Kidney epithelial cell (primary cell): ENCODE data around the gene AGBL1. TPM values are rescaled to one million over a fixed set of nuclear protein-coding genes. Genes with fewer than 3 reads are reported as not detected.

Experiments
- DNase-seq: peaks from one replicate; pipeline ENCODE4 v3.0.0-alpha.2; 2010; ENCODE audit warnings: low read depth
- H3K27me3 ChIP-seq: 2 replicates; pipeline ENCODE4 v1.6.0; 2011; ENCODE audit warnings: low read length; ENCODE audit not compliant: control insufficient read depth, insufficient read depth
- H3K36me3 ChIP-seq: 2 replicates; pipeline ENCODE4 v1.5.1; 2011; ENCODE audit warnings: low read length; ENCODE audit not compliant: control insufficient read depth, insufficient read depth
- H3K4me3 ChIP-seq: 2 replicates; pipeline ENCODE4 v1.5.1; 2011; ENCODE audit warnings: low read depth, mild to moderate bottlenecking, control low read depth, low read length
- CTCF ChIP-seq: IDR thresholded peaks from 2 replicates; pipeline ENCODE4 v1.5.1; 2011; ENCODE audit warnings: mild to moderate bottlenecking, moderate library complexity, low read length, control low read depth, inconsistent platforms; ENCODE audit not compliant: insufficient read depth, poor library complexity, severe bottlenecking
- total RNA-seq: library from RNA; depleted of rRNA; stranded (reverse); fragments of >200 nt; gene quantifications from 2 replicates; pipeline ENCODE4 v1.2.3, GENCODE V29; 2015

Gene AGBL1
- total RNA-seq, 1 donor from 2014 or later = not detected

- no peaks in the 10 kb centered on the region for H3K36me3 ChIP-seq
- no peak overlapping the region for H3K4me3 ChIP-seq
- TF ChIP-seq CTCF = no peak
- no peak for DNase-seq
- H3K27me3 ChIP-seq = no peaks in the 10 kb centered on the region
These were observed 38.3 kb upstream of the AGBL1 start for GRCh38 chr15:86041399-86041798.

GRCh38 chr15:86042226-86042625 is 37.4 kb upstream of the AGBL1 start:
- TF ChIP-seq CTCF = no peak
- DNase-seq = no peak
- H3K4me3 ChIP-seq = no peak overlapping the region
- H3K36me3 ChIP-seq = no peaks in the 10 kb centered on the region
- H3K27me3 ChIP-seq = no peaks in the 10 kb centered on the region

GRCh38 chr15:86044981-86045380 is 34.7 kb upstream of the AGBL1 start:
- TF ChIP-seq CTCF = peak; percentile 5
- Histone ChIP-seq H3K4me3 (no peak overlapping the region), H3K27me3 (no peaks in the 10 kb centered on the region), H3K36me3 (no peaks in the 10 kb centered on the region)
- DNase-seq = no peak

GRCh38 chr15:86054338-86054737 is 25.3 kb upstream of the AGBL1 start:
- no peaks in the 10 kb centered on the region for H3K27me3 ChIP-seq
- no peak overlapping the region for H3K4me3 ChIP-seq
- no peak for DNase-seq
- no peak for TF ChIP-seq CTCF
- no peaks in the 10 kb centered on the region for H3K36me3 ChIP-seq

GRCh38 chr15:86055688-86056087 is 24.0 kb upstream of the AGBL1 start:
- Histone ChIP-seq H3K4me3 (no peak overlapping the region), H3K36me3 (no peaks in the 10 kb centered on the region), H3K27me3 (no peaks in the 10 kb centered on the region)
- DNase-seq = no peak
- no peak for TF ChIP-seq CTCF

- H3K27me3 ChIP-seq = no peaks in the 10 kb centered on the region
These were observed 19.8 kb upstream of the AGBL1 start for GRCh38 chr15:86059851-86060250.

More at GRCh38 chr15:86059851-86060250, 19.8 kb upstream of the AGBL1 start:
- Histone ChIP-seq H3K36me3 (no peaks in the 10 kb centered on the region), H3K4me3 (no peak overlapping the region)
- DNase-seq = no peak
- no peak for TF ChIP-seq CTCF
